HG02943 (cell line): ENCODE data around the gene MEIS1.
"Not testable (repeated sequence)": the region's sequence is repeated elsewhere in the genome, so short reads cannot be mapped to it uniquely, and the experiment has no call there.

ENCODE experiments used
- ATAC-seq: cut with Tn5 transposase; IDR thresholded peaks from one replicate; pipeline ENCODE4 v1.9.1; 2021; ENCODE audit warnings: mild to moderate bottlenecking, low read depth, moderate library complexity; ENCODE audit not compliant: unreplicated experiment

MEIS1 gene

GRCh38 chr2:66434679-66435548 lies at the start of gene MEIS1:
Gene MEIS1, plus strand, starts transcription at chr2:66435125. Its CDS starts 732 bp downstream, at chr2:66435857.
- peak; percentile 57 for ATAC-seq

GRCh38 chr2:66387016-66387753 lies 47.7 kb upstream of the MEIS1 start:
- ATAC-seq: no peak

GRCh38 chr2:66389651-66390131 lies 45.2 kb upstream of the MEIS1 start:
- ATAC-seq: no peak

- ATAC-seq: no peak
These were observed 44.8 kb upstream of the MEIS1 start for GRCh38 chr2:66390152-66390551.

- no peak for ATAC-seq
These were observed 44.1 kb upstream of the MEIS1 start for GRCh38 chr2:66390811-66391210.

- not testable (repeated sequence) for ATAC-seq
These were observed 43.7 kb upstream of the MEIS1 start for GRCh38 chr2:66391240-66391639.

GRCh38 chr2:66405473-66405872 lies 29.5 kb upstream of the MEIS1 start:
- no peak for ATAC-seq

GRCh38 chr2:66408905-66409304 lies 26.0 kb upstream of the MEIS1 start:
- no peak for ATAC-seq

- no peak for ATAC-seq
These were observed 22.1 kb upstream of the MEIS1 start for GRCh38 chr2:66412874-66413273.

GRCh38 chr2:66414896-66415295 lies 20.0 kb upstream of the MEIS1 start:
- no peak for ATAC-seq

- ATAC-seq: no peak
These were observed 16.5 kb upstream of the MEIS1 start for GRCh38 chr2:66418381-66418780.

- no peak for ATAC-seq
These were observed 13.3 kb upstream of the MEIS1 start for GRCh38 chr2:66421612-66422011.

- no peak for ATAC-seq
These were observed 11.4 kb upstream of the MEIS1 start for GRCh38 chr2:66423391-66424124.

- ATAC-seq: no peak
These were observed 8.4 kb upstream of the MEIS1 start for GRCh38 chr2:66426244-66427111.

GRCh38 chr2:66427300-66427699 lies 7.6 kb upstream of the MEIS1 start:
- ATAC-seq: no peak

GRCh38 chr2:66428986-66429612 lies 5.8 kb upstream of the MEIS1 start:
- ATAC-seq: no peak

GRCh38 chr2:66429693-66430504 lies 5.0 kb upstream of the MEIS1 start:
- no peak for ATAC-seq

- ATAC-seq: no peak
These were observed 4.2 kb upstream of the MEIS1 start for GRCh38 chr2:66430505-66431273.
